ENCODE data around the gene C1R.

The C1R gene

GRCh38 chr12:7118881-7119280 lies 26.6 kb upstream of the C1R start:
- Histone ChIP-seq H3K4me3 (ENCODE audit: low read length) (no peak overlapping the region), H4K20me1 (ENCODE audit: insufficient read depth, low read length) (no peaks in the 10 kb centered on the region), H3K9ac (ENCODE audit: low read length) (no peak overlapping the region), H3K27me3 (ENCODE audit: low read depth, low read length) (no peaks in the 10 kb centered on the region), H3K36me3 (replicated peaks; ENCODE audit: low read depth, low read length) (no peaks in the 10 kb centered on the region), H3K4me2 (ENCODE audit: low read length) (no peak overlapping the region), H3K79me2 (ENCODE audit: low read length) (no peaks in the 10 kb centered on the region), H3K4me1 (ENCODE audit: low read length) (no peaks in the 10 kb centered on the region), H2AFZ (ENCODE audit: low read depth, low read length) (no peak overlapping the region), H3K9me3 (ENCODE audit: insufficient read depth, low read length) (no peaks in the 10 kb centered on the region), H3K27ac (ENCODE audit: low read length) (no peak overlapping the region)
- TF ChIP-seq, protein P1, sequence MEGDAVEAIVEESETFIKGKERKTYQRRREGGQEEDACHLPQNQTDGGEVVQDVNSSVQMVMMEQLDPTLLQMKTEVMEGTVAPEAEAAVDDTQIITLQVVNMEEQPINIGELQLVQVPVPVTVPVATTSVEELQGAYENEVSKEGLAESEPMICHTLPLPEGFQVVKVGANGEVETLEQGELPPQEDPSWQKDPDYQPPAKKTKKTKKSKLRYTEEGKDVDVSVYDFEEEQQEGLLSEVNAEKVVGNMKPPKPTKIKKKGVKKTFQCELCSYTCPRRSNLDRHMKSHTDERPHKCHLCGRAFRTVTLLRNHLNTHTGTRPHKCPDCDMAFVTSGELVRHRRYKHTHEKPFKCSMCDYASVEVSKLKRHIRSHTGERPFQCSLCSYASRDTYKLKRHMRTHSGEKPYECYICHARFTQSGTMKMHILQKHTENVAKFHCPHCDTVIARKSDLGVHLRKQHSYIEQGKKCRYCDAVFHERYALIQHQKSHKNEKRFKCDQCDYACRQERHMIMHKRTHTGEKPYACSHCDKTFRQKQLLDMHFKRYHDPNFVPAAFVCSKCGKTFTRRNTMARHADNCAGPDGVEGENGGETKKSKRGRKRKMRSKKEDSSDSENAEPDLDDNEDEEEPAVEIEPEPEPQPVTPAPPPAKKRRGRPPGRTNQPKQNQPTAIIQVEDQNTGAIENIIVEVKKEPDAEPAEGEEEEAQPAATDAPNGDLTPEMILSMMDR (IDR thresholded peaks at IDR 0.05; ENCODE audit: low read depth, low read length): no peak
- no peak for TF ChIP-seq EZH2phosphoT487 (IDR thresholded peaks at IDR 0.05; ENCODE audit: low read depth)

DNA sequence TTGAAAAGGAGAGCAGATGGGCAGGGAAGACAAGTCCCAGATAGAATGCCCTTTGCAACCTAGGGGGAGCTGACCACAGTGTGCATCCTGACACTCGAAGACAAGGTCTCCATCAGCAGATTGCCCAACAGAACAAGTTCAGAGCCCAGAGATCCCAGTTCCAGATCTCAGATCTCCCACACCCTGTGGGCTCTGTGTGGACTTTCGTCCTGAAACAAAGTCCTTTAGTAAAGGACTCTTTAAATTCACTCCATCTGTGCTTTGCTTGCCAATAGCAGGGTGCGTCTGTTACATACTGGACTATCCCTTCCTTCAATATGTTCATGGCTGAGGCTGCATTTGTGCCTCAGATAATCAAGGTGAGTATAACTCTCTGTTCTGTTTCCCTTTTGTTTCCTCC lies 25.4 kb upstream of the C1R start:
- TF ChIP-seq EZH2phosphoT487 (IDR thresholded peaks at IDR 0.05; ENCODE audit: low read depth): no peak
- TF ChIP-seq, protein P1 (IDR thresholded peaks at IDR 0.05; ENCODE audit: low read depth, low read length): no peak
- Histone ChIP-seq H3K9ac (ENCODE audit: low read length) (no peak overlapping the region), H3K27me3 (ENCODE audit: low read depth, low read length) (no peaks in the 10 kb centered on the region), H3K79me2 (ENCODE audit: low read length) (no peaks in the 10 kb centered on the region), H3K27ac (ENCODE audit: low read length) (no peak overlapping the region), H3K4me2 (ENCODE audit: low read length) (no peak overlapping the region), H3K9me3 (ENCODE audit: insufficient read depth, low read length) (no peaks in the 10 kb centered on the region), H3K4me1 (ENCODE audit: low read length) (no peaks in the 10 kb centered on the region), H2AFZ (ENCODE audit: low read depth, low read length) (no peak overlapping the region), H3K36me3 (replicated peaks; ENCODE audit: low read depth, low read length) (no peaks in the 10 kb centered on the region), H4K20me1 (ENCODE audit: insufficient read depth, low read length) (no peaks in the 10 kb centered on the region), H3K4me3 (ENCODE audit: low read length) (no peak overlapping the region)

DNA sequence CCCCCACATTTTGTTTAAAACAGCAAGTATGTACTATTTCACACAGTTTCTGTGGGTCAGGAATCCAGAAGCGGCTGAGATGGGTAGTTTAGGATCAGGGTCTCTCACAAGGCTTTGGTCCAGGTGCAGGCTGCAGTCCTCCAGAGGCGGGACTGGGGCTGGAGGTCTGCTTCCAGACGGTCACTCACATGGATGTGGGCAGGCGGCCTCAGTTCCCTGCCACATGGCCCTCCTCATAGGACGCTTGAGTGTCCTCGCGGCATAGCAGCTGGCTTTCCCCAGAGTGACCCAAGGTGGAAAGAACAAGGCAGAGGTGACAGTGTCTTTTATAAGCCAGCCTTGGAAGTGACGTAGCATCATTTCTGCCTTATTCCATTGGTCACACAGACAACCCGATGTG lies 24.7 kb upstream of the C1R start:
- Histone ChIP-seq H3K9ac (ENCODE audit: low read length) (no peak overlapping the region), H3K4me2 (ENCODE audit: low read length) (no peak overlapping the region), H4K20me1 (ENCODE audit: insufficient read depth, low read length) (no peaks in the 10 kb centered on the region), H3K36me3 (replicated peaks; ENCODE audit: low read depth, low read length) (no peaks in the 10 kb centered on the region), H3K27ac (ENCODE audit: low read length) (no peak overlapping the region), H3K79me2 (ENCODE audit: low read length) (no peaks in the 10 kb centered on the region), H3K4me3 (ENCODE audit: low read length) (no peak overlapping the region), H3K9me3 (ENCODE audit: insufficient read depth, low read length) (no peaks in the 10 kb centered on the region), H3K27me3 (ENCODE audit: low read depth, low read length) (no peaks in the 10 kb centered on the region), H3K4me1 (ENCODE audit: low read length) (no peaks in the 10 kb centered on the region), H2AFZ (ENCODE audit: low read depth, low read length) (no peak overlapping the region)
- TF ChIP-seq, protein P1 (IDR thresholded peaks at IDR 0.05; ENCODE audit: low read depth, low read length): no peak
- TF ChIP-seq EZH2phosphoT487 (IDR thresholded peaks at IDR 0.05; ENCODE audit: low read depth): no peak

DNA sequence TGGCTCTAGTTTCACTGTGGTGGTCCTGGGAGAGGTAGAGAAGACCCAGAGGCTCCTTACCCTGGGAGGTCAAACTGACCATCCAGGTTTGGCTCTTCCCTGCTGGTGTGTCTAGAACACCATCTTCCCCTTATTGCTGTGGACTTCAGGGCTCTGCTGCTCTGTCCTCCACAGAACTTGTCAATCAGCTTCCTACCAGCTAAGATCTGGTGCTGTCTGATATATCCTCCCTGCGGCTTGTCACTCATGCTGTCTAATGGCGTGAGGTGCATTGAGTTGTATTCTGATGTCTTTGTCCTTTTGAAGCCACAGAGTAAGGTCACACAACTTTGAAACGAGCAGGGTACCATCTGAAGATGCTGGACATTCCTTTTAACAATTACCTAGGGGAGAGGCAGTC lies 24.0 kb upstream of the C1R start:
- Histone ChIP-seq H3K27ac (ENCODE audit: low read length) (no peak overlapping the region), H3K4me2 (ENCODE audit: low read length) (no peak overlapping the region), H4K20me1 (ENCODE audit: insufficient read depth, low read length) (no peaks in the 10 kb centered on the region), H2AFZ (ENCODE audit: low read depth, low read length) (no peak overlapping the region), H3K27me3 (ENCODE audit: low read depth, low read length) (no peaks in the 10 kb centered on the region), H3K9ac (ENCODE audit: low read length) (no peak overlapping the region), H3K79me2 (ENCODE audit: low read length) (no peaks in the 10 kb centered on the region), H3K36me3 (replicated peaks; ENCODE audit: low read depth, low read length) (no peaks in the 10 kb centered on the region), H3K9me3 (ENCODE audit: insufficient read depth, low read length) (no peaks in the 10 kb centered on the region), H3K4me3 (ENCODE audit: low read length) (no peak overlapping the region), H3K4me1 (ENCODE audit: low read length) (no peaks in the 10 kb centered on the region)
- TF ChIP-seq, protein P1 (IDR thresholded peaks at IDR 0.05; ENCODE audit: low read depth, low read length): no peak
- TF ChIP-seq EZH2phosphoT487 (IDR thresholded peaks at IDR 0.05; ENCODE audit: low read depth): no peak
